ENCODE results near the gene BAZ2B.
A peak's percentile ranks its signal among the peaks of the same experiment; 100 is the strongest.

The BAZ2B gene

DNA sequence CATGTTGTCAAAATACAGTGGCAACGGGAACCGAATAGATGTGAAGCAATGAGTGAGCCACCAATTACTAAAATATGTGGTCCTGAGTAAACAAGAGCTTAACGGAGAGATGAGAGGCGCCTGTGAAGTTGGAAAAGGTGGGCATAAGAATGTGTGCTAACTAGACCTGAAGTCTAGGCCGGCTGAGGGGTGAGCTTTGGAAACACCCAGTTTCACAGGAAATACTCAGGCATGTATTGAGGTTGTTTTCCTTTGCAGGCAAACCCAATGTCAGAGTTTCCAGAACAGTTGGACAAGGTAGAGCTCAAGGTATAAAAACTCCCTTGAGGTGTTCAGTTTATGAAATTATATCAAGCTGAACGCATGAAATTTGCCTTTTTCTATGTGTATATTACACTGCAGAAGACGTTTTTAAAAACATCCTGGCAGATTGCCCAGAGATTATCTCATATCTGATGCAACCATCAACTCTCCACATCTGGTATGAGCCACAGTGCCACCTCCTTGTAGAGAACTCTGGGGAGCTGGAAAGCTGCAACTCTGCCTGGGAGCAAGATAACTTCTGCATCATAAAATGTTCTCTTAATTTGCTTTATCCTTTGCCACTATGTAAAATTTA is 325.9 kb downstream of the BAZ2B start:
- TF ChIP-seq, protein P1, sequence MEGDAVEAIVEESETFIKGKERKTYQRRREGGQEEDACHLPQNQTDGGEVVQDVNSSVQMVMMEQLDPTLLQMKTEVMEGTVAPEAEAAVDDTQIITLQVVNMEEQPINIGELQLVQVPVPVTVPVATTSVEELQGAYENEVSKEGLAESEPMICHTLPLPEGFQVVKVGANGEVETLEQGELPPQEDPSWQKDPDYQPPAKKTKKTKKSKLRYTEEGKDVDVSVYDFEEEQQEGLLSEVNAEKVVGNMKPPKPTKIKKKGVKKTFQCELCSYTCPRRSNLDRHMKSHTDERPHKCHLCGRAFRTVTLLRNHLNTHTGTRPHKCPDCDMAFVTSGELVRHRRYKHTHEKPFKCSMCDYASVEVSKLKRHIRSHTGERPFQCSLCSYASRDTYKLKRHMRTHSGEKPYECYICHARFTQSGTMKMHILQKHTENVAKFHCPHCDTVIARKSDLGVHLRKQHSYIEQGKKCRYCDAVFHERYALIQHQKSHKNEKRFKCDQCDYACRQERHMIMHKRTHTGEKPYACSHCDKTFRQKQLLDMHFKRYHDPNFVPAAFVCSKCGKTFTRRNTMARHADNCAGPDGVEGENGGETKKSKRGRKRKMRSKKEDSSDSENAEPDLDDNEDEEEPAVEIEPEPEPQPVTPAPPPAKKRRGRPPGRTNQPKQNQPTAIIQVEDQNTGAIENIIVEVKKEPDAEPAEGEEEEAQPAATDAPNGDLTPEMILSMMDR (IDR thresholded peaks at IDR 0.05; ENCODE audit: borderline replicate concordance, insufficient read depth, low read depth, low read length): no peak
- H3K4me3 ChIP-seq (ENCODE audit: low read depth, low read length): no peak overlapping the region

DNA sequence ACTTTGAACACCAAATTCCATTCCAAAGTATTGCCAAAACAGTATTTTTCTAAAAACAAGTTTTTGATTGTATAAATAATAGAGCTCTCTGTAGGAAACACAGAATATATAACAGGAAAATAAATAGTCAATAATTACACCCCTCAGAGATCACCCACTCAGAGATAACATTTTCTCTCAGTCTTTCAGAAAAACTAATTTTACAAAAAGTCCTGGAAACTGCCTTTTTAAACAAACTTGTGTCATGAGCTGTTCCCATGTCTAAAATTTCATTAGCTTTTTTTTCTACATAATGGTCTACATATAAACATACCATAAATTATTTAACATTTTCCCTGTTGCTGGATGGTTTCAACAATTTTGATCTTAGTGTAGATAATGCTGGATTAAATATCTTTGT is 328.6 kb downstream of the BAZ2B start:
- TF ChIP-seq, protein P1 (IDR thresholded peaks at IDR 0.05; ENCODE audit: borderline replicate concordance, insufficient read depth, low read depth, low read length): no peak
- no peak overlapping the region for H3K4me3 ChIP-seq (ENCODE audit: low read depth, low read length)

DNA sequence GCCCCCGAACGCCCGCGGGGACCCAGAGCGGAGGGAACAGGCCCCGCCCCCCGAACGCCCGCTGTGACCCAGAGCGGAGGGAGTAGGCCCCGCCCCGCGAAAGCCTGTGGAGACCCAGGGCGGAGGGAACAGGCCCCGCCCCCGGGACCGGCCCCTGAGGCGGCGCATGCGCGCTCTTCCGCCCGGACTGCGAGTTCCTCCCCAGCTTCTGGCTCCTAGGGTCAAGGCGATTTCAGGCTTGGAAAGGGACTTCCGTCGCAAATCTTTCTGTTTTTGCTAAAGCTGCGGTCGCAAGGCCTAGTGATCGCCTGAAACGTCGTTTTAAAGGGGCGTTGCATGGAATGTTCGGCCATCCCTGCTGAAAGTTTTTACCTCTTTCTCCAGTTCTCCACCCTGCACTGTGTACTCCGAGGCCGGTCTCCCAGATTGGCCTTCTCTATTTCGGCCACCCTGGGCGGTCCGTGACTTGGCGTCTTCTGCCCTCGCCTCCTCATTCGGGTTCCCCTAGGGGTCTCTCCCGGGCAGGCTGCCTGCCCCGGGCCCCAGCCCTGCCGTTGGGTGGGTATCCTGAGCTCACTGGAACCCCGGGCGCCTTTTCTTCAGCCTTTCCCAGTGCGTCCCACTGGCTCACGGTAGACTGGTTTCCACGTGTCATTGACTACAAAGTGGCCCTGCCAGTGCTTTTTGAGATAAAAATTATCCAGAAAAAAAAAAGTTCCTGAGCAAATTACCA is 329.5 kb downstream of the BAZ2B start:
- H3K4me3 ChIP-seq (ENCODE audit: low read depth, low read length): peak overlapping the region; percentile 83
- TF ChIP-seq, protein P1 (IDR thresholded peaks at IDR 0.05; ENCODE audit: borderline replicate concordance, insufficient read depth, low read depth, low read length): no peak

DNA sequence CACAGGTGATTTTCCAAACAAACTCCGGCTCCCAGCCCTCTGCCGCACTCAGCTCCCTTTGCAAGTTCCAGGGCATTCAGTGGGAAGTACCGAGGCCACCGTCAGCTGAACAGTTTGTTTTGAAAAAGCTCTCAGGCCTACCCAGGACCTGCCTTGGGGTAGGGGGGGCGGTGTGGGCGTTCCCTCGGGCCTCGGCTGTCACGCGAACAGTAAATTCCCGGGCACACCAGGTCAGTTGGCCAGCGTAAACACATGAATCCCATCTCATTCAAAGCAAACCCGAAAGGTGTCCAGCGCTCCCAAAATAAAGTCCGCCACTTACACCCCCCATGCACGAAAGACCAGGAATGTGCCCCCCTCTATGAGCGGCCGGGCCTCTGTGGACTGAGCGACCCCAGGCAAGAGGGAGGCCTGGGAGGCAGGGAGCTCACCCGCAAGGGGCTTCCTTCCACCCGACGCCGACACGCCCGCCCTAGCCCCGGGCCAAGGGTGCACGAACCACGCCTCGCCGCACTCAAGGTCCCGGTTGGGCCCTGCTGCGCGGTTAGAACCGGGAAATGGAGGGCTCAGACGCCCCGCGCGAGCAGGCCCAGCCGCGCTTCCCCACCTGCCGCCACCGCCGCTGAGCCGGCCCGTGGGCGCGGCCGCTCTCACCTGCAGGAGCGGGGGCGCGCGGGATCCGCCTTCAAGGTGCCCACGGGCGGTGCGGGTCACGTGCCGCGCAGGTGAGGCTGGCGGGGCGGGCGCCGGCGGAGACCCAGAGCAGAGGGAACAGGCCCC is 330.2 kb downstream of the BAZ2B start, which contains the start of gene WDSUB1:
Gene WDSUB1, minus strand, starts transcription at position 775 of the 780 bp plus-strand sequence. CDS start 3,634 bp downstream, outside the sequence.
- peak within 1 kb of the TSS; percentile 83 for H3K4me3 ChIP-seq (ENCODE audit: low read depth, low read length)
- TF ChIP-seq, protein P1 (IDR thresholded peaks at IDR 0.05; ENCODE audit: borderline replicate concordance, insufficient read depth, low read depth, low read length): no peak

DNA sequence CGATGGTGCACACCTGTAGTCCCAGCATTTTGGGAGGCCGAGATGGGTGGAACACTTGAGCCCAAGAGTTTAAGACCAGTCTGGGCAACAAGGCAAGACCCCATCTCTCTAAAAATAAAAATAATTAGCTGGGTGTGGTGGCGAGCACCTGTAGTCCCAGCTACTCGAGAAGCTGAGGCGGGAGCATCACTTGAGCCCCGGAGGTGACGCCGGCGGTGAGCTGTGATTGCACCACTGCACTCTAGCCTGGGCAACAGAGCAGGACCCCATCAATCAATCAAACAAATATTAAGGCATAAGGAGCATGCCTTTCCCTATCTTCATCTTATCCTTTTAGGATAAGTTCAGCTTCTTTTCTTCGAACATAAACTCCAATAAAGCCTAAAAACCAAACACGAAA is 330.9 kb downstream of the BAZ2B start:
- no peak overlapping the region for H3K4me3 ChIP-seq (ENCODE audit: low read depth, low read length)
- TF ChIP-seq, protein P1 (IDR thresholded peaks at IDR 0.05; ENCODE audit: borderline replicate concordance, insufficient read depth, low read depth, low read length): no peak

DNA sequence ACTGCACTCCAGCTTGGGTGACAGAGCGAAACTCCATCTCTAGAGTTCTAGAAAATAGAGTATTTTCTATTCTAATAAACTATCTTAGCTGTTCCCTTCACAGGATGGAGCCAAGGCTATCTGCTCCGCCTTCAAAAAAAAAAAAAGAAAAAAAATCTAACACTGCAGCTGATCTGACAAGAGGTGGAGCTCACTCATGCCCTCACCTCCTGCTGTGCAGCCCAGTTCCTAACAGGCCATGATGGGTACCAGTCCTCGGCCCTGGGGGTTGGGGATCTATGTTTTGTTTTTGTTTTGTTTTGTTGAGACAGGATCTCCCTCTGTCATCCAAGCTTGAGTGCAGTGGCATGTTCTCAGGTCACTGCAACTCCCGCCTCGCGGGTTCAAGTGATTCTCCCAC is 332.8 kb downstream of the BAZ2B start:
- TF ChIP-seq, protein P1 (IDR thresholded peaks at IDR 0.05; ENCODE audit: borderline replicate concordance, insufficient read depth, low read depth, low read length): no peak
- H3K4me3 ChIP-seq (ENCODE audit: low read depth, low read length): no peak overlapping the region
